NCI-H1048 (cell line): ENCODE results near the gene TBCEL.

Source experiments
- DNase-seq: peaks from one replicate; lab custom pipeline; 2025; lab: John Stamatoyannopoulos, UW

Gene TBCEL

GRCh38 chr11:121066623-121067022, 42.7 kb downstream of the TBCEL start:
- no peak for DNase-seq

GRCh38 chr11:121067026-121067425, 43.1 kb downstream of the TBCEL start:
- no peak for DNase-seq

GRCh38 chr11:121067453-121067852, 43.6 kb downstream of the TBCEL start:
- no peak for DNase-seq

GRCh38 chr11:121067962-121068647, 44.2 kb downstream of the TBCEL start:
- DNase-seq, result no peak

GRCh38 chr11:121068787-121069186, 44.9 kb downstream of the TBCEL start:
- no peak for DNase-seq

GRCh38 chr11:121070951-121071845, 47.3 kb downstream of the TBCEL start:
- DNase-seq, result no peak

GRCh38 chr11:121071846-121072450, 48.0 kb downstream of the TBCEL start:
- no peak for DNase-seq

GRCh38 chr11:121081321-121081720, 57.4 kb downstream of the TBCEL start:
- no peak for DNase-seq

GRCh38 chr11:121082219-121082618, 58.3 kb downstream of the TBCEL start:
- DNase-seq, result no peak

GRCh38 chr11:121082670-121083069, 58.8 kb downstream of the TBCEL start:
- DNase-seq, result no peak

GRCh38 chr11:121086866-121087265, 63.0 kb downstream of the TBCEL start:
- DNase-seq, result no peak

GRCh38 chr11:121089566-121089965, 65.7 kb downstream of the TBCEL start:
- DNase-seq, result no peak

GRCh38 chr11:121090145-121090721, 66.3 kb downstream of the TBCEL start:
- DNase-seq, result no peak

- DNase-seq, result no peak
These were observed 67.7 kb downstream of the TBCEL start for GRCh38 chr11:121091492-121092152.

- no peak for DNase-seq
These were observed 71.7 kb downstream of the TBCEL start for GRCh38 chr11:121095561-121095960.

GRCh38 chr11:121099364-121099763, 75.5 kb downstream of the TBCEL start:
- DNase-seq, result no peak

- no peak for DNase-seq
These were observed 76.0 kb downstream of the TBCEL start for GRCh38 chr11:121099885-121100284.

- no peak for DNase-seq
These were observed 77.0 kb downstream of the TBCEL start, which contains the start of gene TECTA for GRCh38 chr11:121100943-121101342. Gene TECTA, plus strand, starts transcription at chr11:121101243. Its CDS starts 1,423 bp downstream, at chr11:121102666.

GRCh38 chr11:121104312-121104762, 80.4 kb downstream of the TBCEL start:
- no peak for DNase-seq

- no peak for DNase-seq
These were observed 81.2 kb downstream of the TBCEL start for GRCh38 chr11:121105063-121105480.

- DNase-seq, result no peak
These were observed 81.7 kb downstream of the TBCEL start for GRCh38 chr11:121105481-121106195.
